ENCODE results near the gene PHF21B.

The PHF21B gene

DNA sequence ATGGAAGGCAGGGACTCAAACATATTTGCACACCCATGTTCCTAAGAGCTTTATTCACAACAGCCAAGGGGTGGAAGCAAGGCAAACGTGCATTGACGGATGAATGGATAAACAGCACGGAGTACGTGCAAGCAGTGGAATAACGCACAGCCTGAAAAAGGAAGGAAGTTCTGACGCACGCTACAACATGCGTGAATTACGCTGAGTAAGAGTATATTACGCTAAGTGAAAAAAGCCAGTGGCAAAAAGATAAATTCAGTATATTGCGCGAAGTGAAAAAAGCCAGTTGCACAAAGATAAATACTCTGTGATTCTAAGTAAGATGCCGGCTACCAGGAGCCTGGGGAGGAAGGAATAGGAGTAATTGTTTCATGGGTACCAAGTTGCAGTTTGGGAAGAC, 19.5 kb downstream of the PHF21B start:
- TF ChIP-seq ZNF384 (IDR thresholded peaks at IDR 0.05) = no peak
- no peak for TF ChIP-seq ARNT (IDR thresholded peaks at IDR 0.05)
- no peak for TF ChIP-seq HDGF (IDR thresholded peaks at IDR 0.05; ENCODE audit: borderline replicate concordance)
- no peak for TF ChIP-seq LEF1 (IDR thresholded peaks at IDR 0.05; ENCODE audit: borderline replicate concordance)
- no peak for TF ChIP-seq BHLHE40 (IDR thresholded peaks at IDR 0.05; ENCODE audit: borderline replicate concordance)
- TF ChIP-seq NFRKB (IDR thresholded peaks at IDR 0.05) = no peak
- no peak for TF ChIP-seq FOXM1 (IDR thresholded peaks at IDR 0.05; ENCODE audit: borderline replicate concordance)
- TF ChIP-seq SP1 (IDR thresholded peaks at IDR 0.05) = no peak
- no peak for TF ChIP-seq TARDBP (IDR thresholded peaks at IDR 0.05)
- TF ChIP-seq CTBP1 (IDR thresholded peaks at IDR 0.05; ENCODE audit: borderline replicate concordance) = no peak
- ChIA-PET POLR2A (no interaction called here), CTCF (no interaction called here)
- no peak for DNase-seq (ENCODE audit: extremely low spot score)

- no peak for DNase-seq (ENCODE audit: extremely low spot score)
- ChIA-PET CTCF (no interaction called here), POLR2A (no interaction called here)
- TF ChIP-seq ZNF384 (IDR thresholded peaks at IDR 0.05) (no peak), FOXK2 (IDR thresholded peaks at IDR 0.05) (no peak), FOXA1 (IDR thresholded peaks at IDR 0.05) (no peak), FOXM1 (IDR thresholded peaks at IDR 0.05; ENCODE audit: borderline replicate concordance) (no peak), ARNT (IDR thresholded peaks at IDR 0.05) (no peak), SUZ12 (IDR thresholded peaks at IDR 0.05) (no peak), HDGF (IDR thresholded peaks at IDR 0.05; ENCODE audit: borderline replicate concordance) (no peak), TARDBP (IDR thresholded peaks at IDR 0.05) (no peak), PKNOX1 (IDR thresholded peaks at IDR 0.05) (no peak), CTBP1 (IDR thresholded peaks at IDR 0.05; ENCODE audit: borderline replicate concordance) (no peak), NFRKB (IDR thresholded peaks at IDR 0.05) (no peak), ELF4 (IDR thresholded peaks at IDR 0.05) (no peak), L3MBTL2 (conservative IDR thresholded peaks at IDR 0.05) (no peak), SP1 (IDR thresholded peaks at IDR 0.05) (no peak), BHLHE40 (IDR thresholded peaks at IDR 0.05; ENCODE audit: borderline replicate concordance) (no peak), LEF1 (IDR thresholded peaks at IDR 0.05; ENCODE audit: borderline replicate concordance) (no peak)
These were observed 21.1 kb downstream of the PHF21B start for GRCh38 chr22:44988671-44989070.

GRCh38 chr22:44986926-44987325, 22.9 kb downstream of the PHF21B start:
- POLR2A ChIA-PET = interaction anchor here (1.4 kb wide), 1 partner anchor 21 kb away, joined by 6 read pairs; no protein-coding TSS in a partner anchor
- DNase-seq (ENCODE audit: extremely low spot score) = no peak
- CTCF ChIA-PET = no interaction called here
- no peak for TF ChIP-seq NFRKB (IDR thresholded peaks at IDR 0.05)
- no peak for TF ChIP-seq TARDBP (IDR thresholded peaks at IDR 0.05)
- no peak for TF ChIP-seq BHLHE40 (IDR thresholded peaks at IDR 0.05; ENCODE audit: borderline replicate concordance)
- no peak for TF ChIP-seq FOXM1 (IDR thresholded peaks at IDR 0.05; ENCODE audit: borderline replicate concordance)
- TF ChIP-seq FOXA1 (IDR thresholded peaks at IDR 0.05) = no peak
- TF ChIP-seq ZNF384 (IDR thresholded peaks at IDR 0.05) = no peak
- no peak for TF ChIP-seq SUZ12 (IDR thresholded peaks at IDR 0.05)
- no peak for TF ChIP-seq HDGF (IDR thresholded peaks at IDR 0.05; ENCODE audit: borderline replicate concordance)
- TF ChIP-seq ELF4 (IDR thresholded peaks at IDR 0.05) = no peak
- no peak for TF ChIP-seq FOXK2 (IDR thresholded peaks at IDR 0.05)
- no peak for TF ChIP-seq PKNOX1 (IDR thresholded peaks at IDR 0.05)
- no peak for TF ChIP-seq L3MBTL2 (conservative IDR thresholded peaks at IDR 0.05)

- TF ChIP-seq FOXM1 (IDR thresholded peaks at IDR 0.05; ENCODE audit: borderline replicate concordance) = no peak
- no peak for TF ChIP-seq SUZ12 (IDR thresholded peaks at IDR 0.05)
- CTCF ChIA-PET = no interaction called here
- POLR2A ChIA-PET = interaction anchor here (1.4 kb wide), 1 partner anchor 22 kb away, joined by 6 read pairs; no protein-coding TSS in a partner anchor
- DNase-seq (ENCODE audit: extremely low spot score) = no peak
These were observed 23.8 kb downstream of the PHF21B start for GRCh38 chr22:44985906-44986527.

GRCh38 chr22:44983878-44984482, 25.8 kb downstream of the PHF21B start:
- no peak for DNase-seq (ENCODE audit: extremely low spot score)
- POLR2A ChIA-PET = no interaction called here
- CTCF ChIA-PET = interaction anchor here (0.6 kb wide), 1 partner anchor 75 kb away, joined by 4 read pairs; no protein-coding TSS in a partner anchor
- TF ChIP-seq ELF4 (IDR thresholded peaks at IDR 0.05) (no peak), SP1 (IDR thresholded peaks at IDR 0.05) (no peak), ARNT (IDR thresholded peaks at IDR 0.05) (no peak), L3MBTL2 (conservative IDR thresholded peaks at IDR 0.05) (no peak), FOXA1 (IDR thresholded peaks at IDR 0.05) (no peak), PKNOX1 (IDR thresholded peaks at IDR 0.05) (no peak), SUZ12 (IDR thresholded peaks at IDR 0.05) (no peak), CTBP1 (IDR thresholded peaks at IDR 0.05; ENCODE audit: borderline replicate concordance) (no peak), FOXM1 (IDR thresholded peaks at IDR 0.05; ENCODE audit: borderline replicate concordance) (no peak), FOXK2 (IDR thresholded peaks at IDR 0.05) (no peak), LEF1 (IDR thresholded peaks at IDR 0.05; ENCODE audit: borderline replicate concordance) (no peak), HDGF (IDR thresholded peaks at IDR 0.05; ENCODE audit: borderline replicate concordance) (no peak), ZNF384 (IDR thresholded peaks at IDR 0.05) (no peak), TARDBP (IDR thresholded peaks at IDR 0.05) (no peak), NFRKB (IDR thresholded peaks at IDR 0.05) (no peak), BHLHE40 (IDR thresholded peaks at IDR 0.05; ENCODE audit: borderline replicate concordance) (no peak)

- TF ChIP-seq PKNOX1 (IDR thresholded peaks at IDR 0.05) (no peak), SUZ12 (IDR thresholded peaks at IDR 0.05) (no peak), FOXA1 (IDR thresholded peaks at IDR 0.05) (no peak), LEF1 (IDR thresholded peaks at IDR 0.05; ENCODE audit: borderline replicate concordance) (no peak), ZNF384 (IDR thresholded peaks at IDR 0.05) (no peak), L3MBTL2 (conservative IDR thresholded peaks at IDR 0.05) (no peak), TARDBP (IDR thresholded peaks at IDR 0.05) (no peak), ELF4 (IDR thresholded peaks at IDR 0.05) (no peak), BHLHE40 (IDR thresholded peaks at IDR 0.05; ENCODE audit: borderline replicate concordance) (no peak), FOXM1 (IDR thresholded peaks at IDR 0.05; ENCODE audit: borderline replicate concordance) (no peak), CTBP1 (IDR thresholded peaks at IDR 0.05; ENCODE audit: borderline replicate concordance) (no peak), FOXK2 (IDR thresholded peaks at IDR 0.05) (no peak)
- POLR2A ChIA-PET = no interaction called here
- CTCF ChIA-PET = no interaction called here
- no peak for DNase-seq (ENCODE audit: extremely low spot score)
These were observed 27.4 kb downstream of the PHF21B start for GRCh38 chr22:44982445-44982844.

Data from HEK293T (cell line).